HG03520 (cell line): ENCODE measurements around the gene GOLGA8H.
"Not testable (repeated sequence)": the region's sequence is repeated elsewhere in the genome, so short reads cannot be mapped to it uniquely, and the experiment has no call there.

Experiments used
- ATAC-seq: cut with Tn5 transposase; IDR thresholded peaks from one replicate; pipeline ENCODE4 v1.9.1; 2021; ENCODE audit warnings: mild to moderate bottlenecking, moderate library complexity; ENCODE audit not compliant: unreplicated experiment

Gene GOLGA8H, protein sequence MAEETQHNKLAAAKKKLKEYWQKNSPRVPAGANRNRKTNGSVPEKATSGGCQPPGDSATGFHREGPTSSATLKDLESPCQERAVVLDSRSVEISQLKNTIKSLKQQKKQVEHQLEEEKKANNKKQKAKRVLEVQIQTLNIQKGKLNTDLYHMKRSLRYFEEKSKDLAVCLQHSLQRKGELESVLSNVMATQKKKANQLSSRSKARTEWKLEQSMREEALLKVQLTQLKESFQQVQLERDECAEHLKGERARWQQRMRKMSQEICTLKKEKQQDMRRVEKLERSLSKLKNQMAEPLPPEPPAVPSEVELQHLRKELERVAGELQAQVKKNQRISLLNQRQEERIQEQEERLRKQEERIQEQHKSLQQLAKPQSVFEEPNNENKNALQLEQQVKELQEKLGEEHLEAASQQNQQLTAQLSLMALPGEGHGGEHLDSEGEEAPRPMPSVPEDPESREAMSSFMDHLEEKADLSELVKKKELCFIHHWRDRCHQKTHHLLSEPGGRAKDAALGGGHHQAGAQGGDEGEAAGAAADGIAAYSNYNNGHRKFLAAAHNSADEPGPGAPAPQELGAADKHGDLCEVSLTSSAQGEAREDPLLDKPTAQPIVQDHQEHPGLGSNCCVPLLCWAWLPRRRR

DNA sequence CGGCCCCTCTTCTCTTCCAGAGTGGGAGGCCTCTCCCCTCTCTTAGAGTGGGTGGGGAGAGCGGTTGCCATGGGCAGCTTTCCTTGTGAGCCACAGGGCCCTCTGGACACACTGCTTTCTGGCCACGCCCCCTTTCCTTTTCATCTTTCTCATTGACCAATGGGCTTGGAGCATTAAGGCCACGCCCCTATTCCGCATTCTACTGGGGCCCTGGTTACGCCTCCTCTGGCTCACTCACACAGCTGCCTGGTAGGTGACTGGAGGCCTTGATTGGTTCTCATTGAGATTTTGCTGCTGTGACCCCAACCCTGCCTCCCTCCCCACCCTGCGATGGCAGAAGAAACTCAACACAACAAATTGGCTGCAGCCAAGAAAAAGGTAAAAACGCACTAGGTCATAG lies at the start of gene GOLGA8H:
Gene GOLGA8H, plus strand, starts transcription at position 233 of the 400 bp plus-strand sequence. Its CDS starts 98 bp downstream, at position 331.
- not testable (repeated sequence) for ATAC-seq

GRCh38 chr15:30566949-30567348 lies 36.9 kb upstream of the GOLGA8H start:
- not testable (repeated sequence) for ATAC-seq

DNA sequence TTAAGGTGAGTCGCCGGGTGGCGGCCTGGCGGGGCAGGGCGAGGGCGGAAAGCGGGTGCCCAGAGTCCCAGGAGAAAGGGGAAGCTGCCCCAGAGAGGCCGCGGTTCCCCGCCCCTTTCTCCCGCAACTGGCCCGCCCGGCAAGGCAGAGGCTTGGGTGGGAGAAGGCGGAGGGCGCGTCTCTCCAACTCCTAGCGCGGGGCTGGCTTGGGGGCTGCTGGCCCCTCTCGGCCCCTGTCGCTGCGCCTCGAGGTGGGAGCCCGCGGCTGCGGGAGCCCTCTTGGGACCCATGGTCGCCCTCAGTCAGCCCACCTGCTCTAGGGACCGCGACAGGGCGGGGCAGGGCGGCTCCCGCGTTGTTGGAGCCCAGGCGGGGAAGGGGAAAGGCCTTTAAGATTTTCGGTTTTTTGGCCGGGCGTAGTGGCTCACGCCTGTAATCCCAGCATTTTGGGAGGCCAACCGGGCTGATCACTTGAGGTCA lies 30.8 kb upstream of the GOLGA8H start:
- ATAC-seq = not testable (repeated sequence)

DNA sequence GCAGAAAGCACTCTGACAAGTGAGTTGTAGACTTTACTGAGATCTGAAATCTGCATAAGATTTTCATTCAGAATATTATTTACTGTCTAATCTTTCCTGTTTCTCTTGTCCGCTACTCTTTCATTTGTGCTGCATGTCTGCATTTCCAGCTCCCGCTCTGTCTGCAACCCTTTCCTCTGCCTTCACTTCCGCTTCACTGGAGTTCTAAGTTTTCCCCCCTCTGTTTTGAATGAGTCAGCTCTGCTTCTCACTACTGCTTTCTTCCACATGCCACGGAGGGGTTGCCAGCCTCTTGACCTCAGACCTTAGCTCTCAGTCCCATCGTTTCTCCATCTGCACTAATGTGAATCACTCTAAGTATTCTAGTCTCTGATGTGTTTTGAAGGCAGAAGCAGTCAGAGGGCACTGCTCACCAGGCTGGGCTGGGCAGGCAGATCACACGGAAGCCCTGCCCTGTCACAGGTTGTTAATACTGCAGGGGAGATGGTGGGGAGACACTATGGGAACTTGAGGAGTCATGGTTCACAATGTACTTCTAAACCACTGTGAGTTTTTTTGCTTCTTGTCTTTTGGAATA lies 24.3 kb upstream of the GOLGA8H start:
- ATAC-seq = not testable (repeated sequence)

DNA sequence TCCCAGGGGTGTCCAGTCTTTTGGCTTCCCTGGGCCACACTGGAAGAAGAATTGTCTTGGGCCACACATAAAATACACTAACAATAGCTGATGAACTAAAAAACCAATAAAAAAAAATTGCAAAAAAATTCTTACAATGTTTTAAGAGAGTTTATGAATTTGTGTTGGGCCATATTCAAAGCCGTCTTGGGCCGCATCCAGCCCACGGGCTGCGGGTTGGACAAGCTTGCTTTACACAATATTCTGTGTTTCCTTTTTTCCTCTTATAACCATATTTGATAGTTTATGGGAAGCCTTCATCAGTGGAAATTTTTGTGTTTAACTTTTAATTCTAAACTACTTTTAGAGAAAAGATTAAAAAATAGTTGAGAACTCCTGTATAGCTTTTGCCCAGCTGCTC lies 23.1 kb upstream of the GOLGA8H start:
- ATAC-seq = not testable (repeated sequence)

- not testable (repeated sequence) for ATAC-seq
Observed at GRCh38 chr15:30598953-30599352, 4.9 kb upstream of the GOLGA8H start.

- ATAC-seq = not testable (repeated sequence)
Observed at GRCh38 chr15:30612271-30612670, 8.4 kb downstream of the GOLGA8H start.

GRCh38 chr15:30621342-30621741 lies 17.5 kb downstream of the GOLGA8H start:
- not testable (repeated sequence) for ATAC-seq

- ATAC-seq = peak; percentile 92
Observed at GRCh38 chr15:30625436-30626193, 21.8 kb downstream of the GOLGA8H start, which contains the start of gene ARHGAP11B. Gene ARHGAP11B, plus strand, starts transcription at chr15:30626128.

- ATAC-seq = not testable (repeated sequence)
Observed at GRCh38 chr15:30626194-30626565, 22.4 kb downstream of the GOLGA8H start.

DNA sequence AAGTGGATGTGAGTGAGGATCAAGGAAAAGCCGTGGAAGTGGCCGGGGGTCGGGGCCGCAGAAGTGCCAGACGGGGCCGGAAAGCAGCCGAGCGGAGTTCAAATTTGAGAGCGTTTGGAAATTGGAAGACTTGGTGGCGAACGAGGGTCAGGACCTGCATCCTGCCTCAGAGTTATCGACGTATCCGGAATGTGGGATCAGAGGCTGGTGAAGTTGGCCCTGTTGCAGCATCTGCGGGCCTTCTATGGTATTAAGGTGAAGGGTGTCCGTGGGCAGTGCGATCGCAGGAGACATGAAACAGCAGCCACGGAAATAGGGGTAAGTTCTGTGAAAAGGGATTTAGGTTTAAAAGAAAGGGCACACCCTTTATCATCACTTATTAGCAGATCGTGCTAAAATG lies 22.8 kb downstream of the GOLGA8H start:
- not testable (repeated sequence) for ATAC-seq

GRCh38 chr15:30650012-30650929 lies 46.4 kb downstream of the GOLGA8H start:
- peak; percentile 96 for ATAC-seq

DNA sequence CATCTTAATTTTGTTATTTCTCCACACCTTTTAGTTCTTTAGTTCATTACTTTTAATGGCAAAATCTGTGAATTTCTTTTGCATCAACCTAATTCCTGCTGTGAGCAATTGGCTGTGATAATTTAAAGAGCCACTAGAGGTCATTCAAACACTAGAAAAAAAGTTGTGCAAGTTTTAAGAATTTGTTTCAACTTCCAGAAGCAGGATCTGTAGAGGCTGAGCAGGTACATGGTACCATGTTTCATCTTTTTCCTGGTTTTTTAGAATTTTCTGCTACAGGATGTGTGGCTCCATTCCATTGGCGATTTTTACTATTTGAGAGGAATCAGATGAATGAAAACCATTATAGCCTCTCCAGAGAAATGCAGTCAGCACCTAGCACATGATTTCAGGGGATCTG lies 57.3 kb downstream of the GOLGA8H start:
- ATAC-seq = not testable (repeated sequence)
